A673 (cell line): ENCODE data around the gene GRIK4. TPM values are rescaled to one million over a fixed set of nuclear protein-coding genes. Genes with fewer than 3 reads are reported as not detected.

Experiments
- BruUV-seq: library from RNA; stranded (reverse); fragments of 400-500 nt; replicated peaks from 2 replicates; lab custom pipeline; 2021; lab: Mats Ljungman, UMichigan
- CTCF ChIA-PET: fragments of 300-600 bp; sonication (Branson Sonifier 250); formaldehyde crosslinking; loops from one replicate; lab custom pipeline; 2022; ENCODE audit warnings: antibody characterized with exemption; lab: Charles Lee
- POLR2A ChIA-PET: fragments of 300-600 bp; sonication (Branson Sonifier 250); formaldehyde crosslinking; loops from one replicate; lab custom pipeline; 2022; ENCODE audit warnings: antibody characterized with exemption; ENCODE audit not compliant: low non-redundant PET; lab: Charles Lee
- DNase-seq: peaks from one replicate; pipeline ENCODE4 v3.0.0-alpha.2; 2015; ENCODE audit warnings: low spot score
- H3K27ac ChIP-seq: fragments of 200-600 bp; sonication (generic); 2 replicates; pipeline ENCODE4 v1.5.1; 2016; ENCODE audit warnings: mixed run types, low read depth, mild to moderate bottlenecking, mixed read lengths, antibody characterized with exemption, low read length; ENCODE audit not compliant: poor library complexity, severe bottlenecking
- H3K27me3 ChIP-seq: fragments of 200-600 bp; sonication (generic); replicated peaks from 2 replicates; pipeline ENCODE4 v1.6.1; 2017; ENCODE audit warnings: mixed run types, low read depth, mild to moderate bottlenecking, mixed read lengths, antibody characterized with exemption, low read length; ENCODE audit not compliant: insufficient read depth, poor library complexity
- H3K36me3 ChIP-seq: fragments of 200-600 bp; sonication (generic); 2 replicates; pipeline ENCODE4 v1.6.1; 2016; ENCODE audit warnings: mixed run types, mild to moderate bottlenecking, mixed read lengths, antibody characterized with exemption, low read length; ENCODE audit not compliant: insufficient read depth, poor library complexity, severe bottlenecking
- H3K4me1 ChIP-seq: fragments of 200-600 bp; sonication (generic); 2 replicates; pipeline ENCODE4 v1.6.1; 2017; ENCODE audit warnings: mixed run types, mild to moderate bottlenecking, mixed read lengths, antibody characterized with exemption, low read length; ENCODE audit not compliant: insufficient read depth, poor library complexity, severe bottlenecking
- H3K4me3 ChIP-seq: fragments of 200-600 bp; sonication (generic); 2 replicates; pipeline ENCODE4 v1.5.1; 2016; ENCODE audit warnings: low read depth, mixed run types, mild to moderate bottlenecking, mixed read lengths, low read length; ENCODE audit not compliant: poor library complexity, severe bottlenecking
- H3K9me3 ChIP-seq: fragments of 200-600 bp; sonication (generic); 2 replicates; pipeline ENCODE4 v1.6.1; 2016; ENCODE audit warnings: mixed run types, low read depth, mild to moderate bottlenecking, mixed read lengths, antibody characterized with exemption, low read length; ENCODE audit not compliant: poor library complexity, severe bottlenecking
- EZH2 ChIP-seq: fragments of 200-600 bp; sonication (generic); IDR thresholded peaks from 2 replicates; pipeline ENCODE4 v1.6.1; 2017; ENCODE audit warnings: borderline replicate concordance, low read depth, mild to moderate bottlenecking, mixed read lengths, antibody characterized with exemption, low read length; ENCODE audit not compliant: poor library complexity, severe bottlenecking
- intact Hi-C: fragments of 100-400 bp; cut with micrococcal nuclease; formaldehyde crosslinking; loops from one replicate; pipeline ENCODE4 v1.10.0; 2022; ENCODE audit not compliant: unreplicated experiment
- total RNA-seq: library from RNA; stranded (reverse); gene quantifications from 2 replicates; pipeline ENCODE4 v1.2.3, GENCODE V29; 2021
- TF ChIP-seq, protein P1 (sequence below): fragments of 300-800, 200-600 bp; sonication (generic); conservative IDR thresholded peaks from 2 replicates; pipeline ENCODE4 v1.5.1; 2017; ENCODE audit warnings: low read depth, mild to moderate bottlenecking, antibody characterized with exemption, low read length, moderate library complexity, mixed read lengths

The GRIK4 gene
- total RNA-seq, 1 experiment from 2014 or later: not detected

DNA sequence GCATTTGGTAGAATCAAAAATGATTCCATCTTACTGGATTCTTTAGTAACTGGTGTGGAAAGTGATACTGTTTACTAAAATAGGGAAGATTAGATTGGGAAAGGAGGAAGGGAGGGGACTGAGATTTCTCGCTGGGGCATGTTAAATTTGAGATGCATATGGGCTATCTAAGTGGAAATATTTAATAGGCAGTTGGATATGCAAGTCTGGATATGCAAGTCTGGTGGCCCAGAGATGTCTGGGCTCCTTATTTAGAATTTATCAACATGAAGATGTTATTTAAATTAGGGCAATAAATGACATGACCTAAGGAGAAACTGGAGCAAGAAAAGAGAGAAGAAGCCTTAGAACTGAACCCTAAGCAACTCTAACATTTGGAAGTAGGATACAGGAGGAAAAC lies 495.4 kb downstream of the GRIK4 start:
- ChIA-PET CTCF (no interaction called here), POLR2A (no interaction called here)
- Histone ChIP-seq H3K4me1 (no peaks in the 10 kb centered on the region), H3K9me3 (no peaks in the 10 kb centered on the region), H3K27ac (no peak overlapping the region), H3K36me3 (no peaks in the 10 kb centered on the region), H3K4me3 (no peak overlapping the region), H3K27me3 (peaks cover 36% of the 10 kb centered on the region)
- no peak for DNase-seq
- intact Hi-C loops: no loop called here
- TF ChIP-seq, protein P1, sequence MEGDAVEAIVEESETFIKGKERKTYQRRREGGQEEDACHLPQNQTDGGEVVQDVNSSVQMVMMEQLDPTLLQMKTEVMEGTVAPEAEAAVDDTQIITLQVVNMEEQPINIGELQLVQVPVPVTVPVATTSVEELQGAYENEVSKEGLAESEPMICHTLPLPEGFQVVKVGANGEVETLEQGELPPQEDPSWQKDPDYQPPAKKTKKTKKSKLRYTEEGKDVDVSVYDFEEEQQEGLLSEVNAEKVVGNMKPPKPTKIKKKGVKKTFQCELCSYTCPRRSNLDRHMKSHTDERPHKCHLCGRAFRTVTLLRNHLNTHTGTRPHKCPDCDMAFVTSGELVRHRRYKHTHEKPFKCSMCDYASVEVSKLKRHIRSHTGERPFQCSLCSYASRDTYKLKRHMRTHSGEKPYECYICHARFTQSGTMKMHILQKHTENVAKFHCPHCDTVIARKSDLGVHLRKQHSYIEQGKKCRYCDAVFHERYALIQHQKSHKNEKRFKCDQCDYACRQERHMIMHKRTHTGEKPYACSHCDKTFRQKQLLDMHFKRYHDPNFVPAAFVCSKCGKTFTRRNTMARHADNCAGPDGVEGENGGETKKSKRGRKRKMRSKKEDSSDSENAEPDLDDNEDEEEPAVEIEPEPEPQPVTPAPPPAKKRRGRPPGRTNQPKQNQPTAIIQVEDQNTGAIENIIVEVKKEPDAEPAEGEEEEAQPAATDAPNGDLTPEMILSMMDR: no peak
- TF ChIP-seq EZH2: no peak
- BruUV-seq: no TSS peak

GRCh38 chr11:121008551-121008950 lies 497.0 kb downstream of the GRIK4 start:
- no peaks in the 10 kb centered on the region for H3K36me3 ChIP-seq
- POLR2A ChIA-PET: no interaction called here
- H3K4me3 ChIP-seq: no peak overlapping the region
- peaks cover 29% of the 10 kb centered on the region for H3K27me3 ChIP-seq
- H3K9me3 ChIP-seq: no peaks in the 10 kb centered on the region
- CTCF ChIA-PET: no interaction called here
- intact Hi-C loops: no loop called here
- no peak for DNase-seq
- H3K27ac ChIP-seq: no peak overlapping the region
- H3K4me1 ChIP-seq: no peaks in the 10 kb centered on the region
- TF ChIP-seq EZH2: no peak
- TF ChIP-seq, protein P1: no peak
- BruUV-seq: no TSS peak

GRCh38 chr11:121012091-121012490 lies 500.5 kb downstream of the GRIK4 start:
- Histone ChIP-seq H3K9me3 (no peaks in the 10 kb centered on the region), H3K27me3 (peaks cover 31% of the 10 kb centered on the region), H3K4me1 (no peaks in the 10 kb centered on the region), H3K4me3 (no peak overlapping the region), H3K27ac (no peak overlapping the region), H3K36me3 (no peaks in the 10 kb centered on the region)
- BruUV-seq: no TSS peak
- intact Hi-C loops: no loop called here
- TF ChIP-seq, protein P1: no peak
- TF ChIP-seq EZH2: no peak
- POLR2A ChIA-PET: no interaction called here
- no peak for DNase-seq
- CTCF ChIA-PET: no interaction called here
